Middle frontal gyrus (tissue), 1 donor: ENCODE results near the gene SNX25.

Experiments
- DNase-seq: peaks from one replicate; pipeline ENCODE4 v3.0.0-alpha.2; 2015; ENCODE audit warnings: low spot score; ENCODE audit errors: extremely low spot score

The SNX25 gene

GRCh38 chr4:185259719-185260118 is 50.3 kb downstream of the SNX25 start:
- no peak for DNase-seq

DNA sequence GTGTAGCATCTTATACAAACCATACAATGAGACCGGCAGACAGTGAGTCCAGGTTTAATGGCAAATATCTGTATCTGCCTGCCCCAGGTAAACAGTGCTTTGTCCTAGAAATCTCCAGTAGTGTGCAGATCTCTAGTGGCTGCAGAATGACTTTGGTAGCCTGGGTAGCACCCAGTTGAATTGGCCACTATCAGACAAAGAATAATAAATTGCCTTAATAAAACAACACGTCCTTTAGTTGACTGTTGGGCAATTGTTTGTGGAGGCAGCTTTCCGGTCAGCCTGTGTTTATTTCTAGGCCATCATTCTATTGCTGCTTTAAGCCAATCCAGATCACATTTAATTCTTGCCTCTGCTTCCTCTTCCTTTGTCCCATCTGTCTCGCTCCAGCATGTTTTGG is 52.5 kb downstream of the SNX25 start:
- no peak for DNase-seq

DNA sequence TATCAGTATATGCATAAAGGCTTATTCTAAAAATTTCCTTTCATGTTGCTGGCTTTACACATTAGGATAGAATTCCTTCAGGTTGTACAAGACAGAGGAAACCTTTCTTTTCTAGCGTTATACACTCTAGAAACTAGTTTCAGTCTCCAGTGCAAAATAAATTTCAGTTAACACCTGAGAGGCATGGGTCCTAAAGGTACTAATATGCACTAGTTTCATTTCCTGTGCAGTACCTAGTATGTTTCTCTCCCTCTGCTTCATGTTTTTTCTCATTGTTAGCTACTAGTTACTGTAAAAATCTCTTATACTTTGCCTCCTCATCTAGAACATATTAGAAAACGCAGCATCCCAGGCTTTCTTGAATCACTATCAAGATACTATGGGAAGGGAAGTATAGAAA is 54.0 kb downstream of the SNX25 start:
- no peak for DNase-seq

DNA sequence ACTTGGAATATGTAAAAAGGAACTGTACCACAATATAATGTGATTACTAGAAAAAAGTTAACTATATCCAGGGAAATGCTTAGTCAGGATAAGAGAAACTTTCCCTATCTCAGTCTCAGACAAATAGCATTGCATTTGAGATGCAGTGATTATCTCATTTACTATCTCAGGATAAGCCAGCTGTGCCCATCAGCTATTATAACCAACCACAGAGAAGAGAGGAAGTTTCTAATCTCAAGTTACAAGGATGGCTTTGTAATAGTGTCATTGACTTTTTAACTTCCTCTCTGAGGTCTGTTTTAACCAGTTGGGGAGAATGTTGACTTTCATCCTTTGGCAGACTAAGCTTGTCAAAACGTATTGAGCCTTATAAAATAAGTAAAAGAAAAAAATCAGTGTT is 56.5 kb downstream of the SNX25 start:
- DNase-seq: no peak

GRCh38 chr4:185269286-185269685 is 59.9 kb downstream of the SNX25 start:
- DNase-seq: no peak

GRCh38 chr4:185270037-185270436 is 60.6 kb downstream of the SNX25 start:
- no peak for DNase-seq

DNA sequence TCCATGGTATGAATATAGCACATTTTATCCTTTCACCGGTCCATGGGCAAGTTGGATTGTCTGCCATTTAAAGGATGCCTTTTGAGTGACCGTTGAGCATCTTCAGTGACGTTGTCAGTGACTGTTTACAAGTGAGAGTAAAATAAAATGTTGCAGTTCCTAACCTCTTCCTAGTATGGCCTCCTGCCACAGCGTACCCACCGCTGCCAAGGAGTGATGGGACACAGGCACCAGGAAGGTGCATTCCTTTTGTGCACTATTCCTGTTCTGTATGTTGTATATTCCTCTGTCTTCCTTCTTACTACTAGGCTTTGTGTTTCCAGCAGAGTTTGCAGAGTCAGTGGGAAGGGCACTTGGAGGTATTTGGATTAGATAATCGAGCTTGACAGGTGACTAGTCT is 61.5 kb downstream of the SNX25 start:
- no peak for DNase-seq

DNA sequence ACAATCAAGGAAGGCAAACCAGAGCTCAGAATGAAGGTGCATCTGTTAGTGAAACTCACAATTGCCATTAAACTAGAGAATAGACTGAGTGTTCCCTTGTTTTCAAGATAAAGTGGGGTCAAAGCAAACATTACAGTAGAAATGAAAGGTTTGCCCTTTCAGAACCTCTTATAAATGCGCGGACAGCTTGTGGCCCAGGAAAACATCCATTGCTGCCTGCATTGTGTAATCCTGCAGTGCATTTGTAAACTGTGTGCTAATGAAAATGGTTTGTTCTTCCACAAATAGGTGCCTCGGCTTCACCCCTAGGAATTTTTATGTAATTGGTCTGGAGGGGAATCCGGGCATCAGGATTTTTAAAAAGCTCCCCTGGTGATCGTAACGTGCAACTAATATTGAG is 62.8 kb downstream of the SNX25 start:
- no peak for DNase-seq

DNA sequence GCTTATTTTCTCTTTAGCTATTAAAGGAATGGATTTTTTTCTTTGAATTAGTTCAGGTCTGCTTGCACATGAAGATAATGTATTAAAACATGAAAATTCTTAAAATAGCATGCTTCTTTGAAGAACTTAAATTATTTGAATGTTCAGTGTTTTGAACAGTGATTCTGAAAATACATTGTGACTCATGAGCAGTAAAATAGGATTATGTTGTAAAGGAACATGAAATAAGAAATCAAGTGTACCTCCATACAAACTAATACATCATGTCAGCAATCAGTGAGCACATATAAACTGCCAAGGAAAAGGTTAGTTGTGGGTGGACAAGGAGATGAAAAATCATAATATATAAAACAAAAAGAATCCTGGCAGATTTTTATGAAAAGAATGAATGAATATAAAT is 66.1 kb downstream of the SNX25 start:
- DNase-seq: no peak

DNA sequence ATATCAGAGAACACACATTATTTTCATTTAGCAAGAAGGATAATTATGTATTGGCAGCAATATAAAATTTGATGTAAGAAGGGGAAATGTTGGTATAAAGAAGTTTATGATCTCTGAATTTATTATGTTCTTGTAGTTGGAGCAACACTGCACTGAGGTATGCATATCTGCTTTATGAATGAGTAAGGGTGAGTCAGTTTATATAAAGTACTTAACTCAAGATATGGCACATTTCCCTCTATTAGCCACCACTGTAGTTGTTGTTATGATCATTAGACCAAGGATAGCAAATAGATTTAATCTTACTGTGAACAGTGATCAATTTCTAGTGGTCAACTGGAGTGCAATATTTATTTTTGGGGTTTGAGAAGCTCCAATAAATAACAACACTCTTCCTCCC is 66.6 kb downstream of the SNX25 start:
- no peak for DNase-seq

- no peak for DNase-seq
Measured at GRCh38 chr4:185278716-185279115, 69.3 kb downstream of the SNX25 start.

- DNase-seq: no peak
Measured at GRCh38 chr4:185280608-185281007, 71.2 kb downstream of the SNX25 start.

- no peak for DNase-seq
Measured at GRCh38 chr4:185282968-185283367, 73.6 kb downstream of the SNX25 start.

DNA sequence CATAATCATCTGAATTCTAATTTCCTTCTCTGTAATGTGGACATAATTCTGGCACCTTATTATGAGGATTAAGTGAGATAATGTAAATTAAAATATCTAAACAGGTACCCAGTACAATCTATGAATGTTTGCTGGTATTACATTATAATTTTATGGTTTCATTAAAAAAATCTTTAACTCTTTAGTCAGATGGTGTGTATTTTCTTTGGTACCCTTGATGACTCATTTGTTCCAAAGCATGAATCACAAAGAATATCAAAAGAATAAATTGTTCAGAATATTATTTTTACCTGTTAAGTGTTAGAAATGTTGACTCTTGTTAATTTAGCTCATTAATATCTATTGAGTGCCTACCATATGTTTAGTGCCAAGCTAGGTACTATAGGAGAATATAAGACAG is 74.3 kb downstream of the SNX25 start:
- no peak for DNase-seq

DNA sequence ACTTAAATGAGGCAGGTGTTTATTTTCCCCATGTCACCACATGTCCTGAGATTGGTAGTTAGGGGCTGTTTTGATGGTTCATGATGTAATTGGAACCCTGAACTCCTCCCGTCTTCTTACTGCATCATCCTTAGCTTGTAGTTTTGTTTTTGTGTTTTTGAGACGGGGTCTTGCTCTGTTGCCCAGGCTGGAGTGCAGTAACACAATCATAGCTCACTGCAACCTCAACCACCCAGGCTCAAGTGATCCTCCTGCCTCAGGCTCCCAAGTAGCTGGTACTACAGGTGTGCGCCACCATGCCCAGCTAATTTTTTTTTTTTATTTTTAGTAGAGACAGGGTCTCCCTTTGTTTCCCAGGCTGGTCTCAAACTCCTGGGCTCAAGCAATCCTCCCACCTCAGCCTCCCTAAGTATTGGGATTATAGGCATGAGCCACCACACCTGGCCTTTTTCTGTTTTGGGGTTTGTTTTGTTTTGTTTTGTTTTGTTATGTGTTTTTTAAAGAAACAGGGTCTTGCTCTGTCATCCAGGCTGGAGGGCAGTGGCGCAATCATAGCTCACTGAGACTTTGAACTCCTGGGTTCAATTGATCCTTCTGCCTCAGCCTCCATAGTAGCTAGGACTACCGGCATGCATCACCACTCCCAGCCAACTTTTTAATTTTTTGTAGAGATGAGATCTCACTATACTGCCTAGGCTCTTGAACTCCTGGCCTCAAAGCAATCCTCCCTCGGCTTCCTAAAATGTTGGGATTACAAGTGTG is 76.4 kb downstream of the SNX25 start:
- DNase-seq: no peak

- DNase-seq: no peak
Measured at GRCh38 chr4:185286571-185286970, 77.2 kb downstream of the SNX25 start.

GRCh38 chr4:185287031-185287430 is 77.6 kb downstream of the SNX25 start:
- no peak for DNase-seq

GRCh38 chr4:185290018-185290607 is 80.7 kb downstream of the SNX25 start:
- DNase-seq: no peak

DNA sequence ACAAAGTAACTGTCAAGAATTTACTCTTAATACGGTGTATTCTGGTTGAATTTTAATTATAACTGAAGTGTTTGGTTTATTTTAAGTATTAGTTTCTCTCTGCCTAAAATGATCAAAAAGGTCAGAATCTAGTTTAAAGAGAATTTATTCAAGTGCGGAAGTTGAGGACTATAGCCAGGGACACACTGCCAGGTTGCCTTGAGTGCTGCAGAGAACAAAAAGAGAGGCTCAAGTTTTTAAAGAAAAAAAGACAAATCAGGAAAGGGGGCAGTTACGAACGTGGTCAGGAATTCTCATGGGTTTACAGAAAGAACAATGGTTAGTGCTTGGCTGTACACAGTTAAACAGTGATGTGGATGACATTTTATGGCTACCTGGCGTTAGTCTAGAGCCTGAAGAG is 81.3 kb downstream of the SNX25 start:
- no peak for DNase-seq

DNA sequence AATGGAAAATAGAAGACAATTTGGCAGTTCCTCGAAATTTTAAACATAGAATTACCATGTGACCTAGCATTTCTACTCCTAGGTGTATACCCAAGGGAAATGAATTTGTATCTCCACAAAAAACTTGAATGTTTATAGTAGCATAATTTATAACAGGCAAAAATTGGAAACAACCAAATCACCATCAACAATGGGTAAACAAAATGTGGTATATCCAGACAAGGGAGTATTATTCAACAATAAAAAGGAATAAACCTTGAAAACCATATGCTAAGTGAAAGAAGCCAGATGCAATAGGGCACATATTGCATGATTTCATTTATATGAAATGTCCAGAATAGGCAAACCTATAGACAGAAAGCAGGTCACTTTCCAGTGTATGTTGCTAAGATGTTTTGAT is 83.8 kb downstream of the SNX25 start:
- DNase-seq: no peak

DNA sequence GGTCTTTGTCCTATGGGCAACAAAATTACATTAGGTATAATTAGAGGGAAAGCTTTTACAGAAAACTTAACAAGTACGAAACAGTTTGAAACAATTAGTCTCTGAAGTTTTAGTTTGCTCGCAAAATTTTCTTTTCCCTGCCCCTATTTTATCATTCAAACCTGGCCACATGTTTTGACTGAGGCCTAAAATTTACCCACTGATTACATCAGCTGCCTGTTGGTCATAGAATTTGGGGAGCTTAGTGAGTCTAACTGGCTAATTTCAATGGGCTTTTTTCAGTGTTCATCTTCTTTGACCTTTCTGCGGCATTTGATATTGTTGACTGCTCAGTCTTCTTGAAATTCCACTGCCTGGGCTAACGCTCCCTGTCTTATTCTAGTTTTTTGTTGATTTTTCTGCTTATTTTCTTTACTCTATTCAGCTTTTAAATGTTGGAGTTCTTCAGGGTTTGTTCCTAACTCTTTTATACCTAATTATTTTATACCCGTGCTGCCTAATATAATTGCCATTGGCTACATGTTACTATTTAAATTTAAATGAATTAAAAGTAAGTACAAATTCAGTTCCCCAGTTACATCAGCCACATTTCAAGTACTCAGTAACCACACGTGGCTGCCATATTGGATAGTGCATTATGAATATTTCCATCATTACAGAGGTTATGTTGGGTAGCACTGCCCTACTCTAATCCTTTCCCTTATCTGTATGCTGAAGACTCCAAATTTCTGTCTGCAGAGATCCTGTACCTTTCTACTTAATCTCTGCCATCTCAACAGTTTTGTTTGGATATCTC is 87.5 kb downstream of the SNX25 start:
- no peak for DNase-seq

DNA sequence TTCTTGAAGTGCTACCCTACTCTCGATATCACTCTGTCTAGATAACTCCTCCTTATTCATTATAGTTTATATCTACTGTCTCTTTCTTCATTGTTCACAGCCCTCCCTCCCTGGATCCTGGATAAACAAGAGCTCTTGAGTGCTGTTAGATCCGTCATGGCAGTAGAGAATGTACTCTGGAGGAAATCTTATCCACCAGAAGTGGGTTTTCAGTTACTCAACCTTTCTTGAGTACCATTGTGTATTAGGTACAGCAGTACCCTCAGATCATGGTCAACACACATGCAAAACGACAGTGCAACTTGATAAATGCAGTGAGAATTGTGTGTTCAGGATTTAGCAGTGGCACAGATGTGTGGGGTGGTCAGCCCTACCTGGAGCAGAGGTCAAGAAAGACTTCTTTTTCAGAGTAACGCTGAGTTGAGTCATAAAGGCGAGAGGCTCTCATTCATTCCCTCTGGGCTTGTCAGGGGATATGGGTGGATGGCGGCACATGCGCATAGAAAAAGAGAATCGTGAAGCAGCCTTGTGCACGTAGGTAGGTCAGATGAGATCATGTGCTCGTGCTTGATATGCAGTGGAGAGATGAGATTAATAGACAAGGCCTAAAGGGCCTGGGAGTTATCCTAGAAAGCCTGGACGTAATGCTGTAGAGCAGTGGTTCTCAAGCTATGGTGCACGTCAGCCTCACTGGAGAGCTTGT is 89.5 kb downstream of the SNX25 start:
- DNase-seq: no peak
